ENCODE results near the gene WNT11. TPM values are rescaled to one million over a fixed set of nuclear protein-coding genes. Genes with fewer than 3 reads are reported as not detected.

WNT11 gene
- total and polyA plus RNA-seq, 7 donors: 4.5 to 13.0 (median 6.5) TPM

DNA sequence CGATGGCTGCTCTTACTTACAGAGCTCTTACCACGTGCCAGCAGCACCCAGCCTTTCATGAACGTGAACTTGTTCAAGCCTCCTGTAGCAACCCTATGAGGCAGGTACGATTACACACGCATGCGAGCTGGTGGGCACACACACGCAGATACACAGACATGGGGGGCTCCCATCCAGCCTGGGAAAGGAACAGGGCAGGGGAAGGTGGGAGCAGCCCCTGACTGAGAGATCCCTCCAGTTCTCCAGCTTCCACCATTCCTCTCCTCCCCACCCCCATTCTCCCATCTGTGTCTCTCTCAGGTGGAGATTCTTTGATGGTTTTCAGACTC lies 37.6 kb upstream of the WNT11 start:
- H3K27ac ChIP-seq: no peak overlapping the region
- WGBS, 3 donors: 85 to 87% (median 87%) methylated on average over 7 of the region's 7 CpGs
- H3K36me3 ChIP-seq (ENCODE audit: insufficient read depth in 1 of 2, low read depth in 1 of 2): no peaks in the 10 kb centered on the region
- no peaks in the 10 kb centered on the region for H3K27me3 ChIP-seq (ENCODE audit: insufficient read depth in 3 of 3, low read length in 2 of 3)
- TF ChIP-seq, protein P1, sequence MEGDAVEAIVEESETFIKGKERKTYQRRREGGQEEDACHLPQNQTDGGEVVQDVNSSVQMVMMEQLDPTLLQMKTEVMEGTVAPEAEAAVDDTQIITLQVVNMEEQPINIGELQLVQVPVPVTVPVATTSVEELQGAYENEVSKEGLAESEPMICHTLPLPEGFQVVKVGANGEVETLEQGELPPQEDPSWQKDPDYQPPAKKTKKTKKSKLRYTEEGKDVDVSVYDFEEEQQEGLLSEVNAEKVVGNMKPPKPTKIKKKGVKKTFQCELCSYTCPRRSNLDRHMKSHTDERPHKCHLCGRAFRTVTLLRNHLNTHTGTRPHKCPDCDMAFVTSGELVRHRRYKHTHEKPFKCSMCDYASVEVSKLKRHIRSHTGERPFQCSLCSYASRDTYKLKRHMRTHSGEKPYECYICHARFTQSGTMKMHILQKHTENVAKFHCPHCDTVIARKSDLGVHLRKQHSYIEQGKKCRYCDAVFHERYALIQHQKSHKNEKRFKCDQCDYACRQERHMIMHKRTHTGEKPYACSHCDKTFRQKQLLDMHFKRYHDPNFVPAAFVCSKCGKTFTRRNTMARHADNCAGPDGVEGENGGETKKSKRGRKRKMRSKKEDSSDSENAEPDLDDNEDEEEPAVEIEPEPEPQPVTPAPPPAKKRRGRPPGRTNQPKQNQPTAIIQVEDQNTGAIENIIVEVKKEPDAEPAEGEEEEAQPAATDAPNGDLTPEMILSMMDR (IDR thresholded peaks at IDR 0.05): no peak
- DNase-seq (peak in 1 of 2 donors; percentile 5), ATAC-seq (no peak)
- H3K9me3 ChIP-seq: no peaks in the 10 kb centered on the region
- intact Hi-C loops (cut with DNase I): loop anchor here in 1 of 2 donors (10.0 kb wide), 1 partner anchor 79 kb away; no protein-coding TSS in a partner anchor
- no peak overlapping the region for H3K4me3 ChIP-seq
- H3K4me1 ChIP-seq: no peaks in the 10 kb centered on the region

DNA sequence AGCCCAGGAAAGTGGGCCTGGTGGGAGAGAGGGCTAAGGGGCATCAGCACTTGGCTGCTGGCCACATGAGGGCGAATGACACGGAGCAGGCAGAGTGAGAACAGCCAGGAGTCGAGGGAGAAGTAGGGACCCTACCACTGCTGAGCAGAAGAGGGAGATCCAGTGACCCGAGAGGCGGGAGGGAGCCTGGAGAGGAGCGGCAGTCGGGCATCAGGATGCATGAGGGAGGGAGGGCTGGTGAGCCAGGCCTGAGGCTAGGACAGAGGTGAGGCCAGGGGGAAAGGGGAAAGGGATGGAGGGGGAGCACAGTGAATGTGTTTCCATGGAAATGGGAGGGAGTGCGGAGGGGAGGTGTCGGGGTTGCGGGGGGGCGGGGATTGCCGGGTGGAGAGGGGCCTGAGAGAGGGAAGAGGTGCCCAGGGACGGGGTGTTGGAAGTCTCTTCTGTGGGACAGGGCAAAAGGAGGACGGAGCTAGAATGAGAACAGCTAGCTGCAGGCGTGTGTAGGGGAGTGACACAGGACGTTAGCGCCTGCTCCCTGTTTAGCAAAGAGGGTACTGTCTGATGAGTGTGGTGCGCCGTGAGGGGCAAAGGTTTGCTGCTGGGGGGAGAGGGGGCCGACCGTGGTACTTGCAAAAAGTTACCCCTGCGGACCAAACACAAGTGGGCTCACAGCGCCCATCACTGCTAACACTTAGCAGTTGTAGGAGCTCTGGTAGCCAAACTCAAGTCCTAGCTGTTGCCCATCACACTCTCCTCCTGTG lies 37.1 kb upstream of the WNT11 start:
- intact Hi-C loops (cut with DNase I): loop anchor here in 1 of 2 donors (10.0 kb wide), 1 partner anchor 79 kb away; no protein-coding TSS in a partner anchor
- Histone ChIP-seq H3K4me1 (no peaks in the 10 kb centered on the region), H3K36me3 (ENCODE audit: insufficient read depth in 1 of 2, low read depth in 1 of 2) (no peaks in the 10 kb centered on the region), H3K9me3 (no peaks in the 10 kb centered on the region), H3K27ac (no peak overlapping the region), H3K27me3 (ENCODE audit: insufficient read depth in 3 of 3, low read length in 2 of 3) (no peaks in the 10 kb centered on the region), H3K4me3 (no peak overlapping the region)
- 56 to 63% (median 57%) methylated on average over 23 of the region's 23 CpGs for WGBS, 3 donors
- TF ChIP-seq, protein P1 (IDR thresholded peaks at IDR 0.05): no peak
- no peak for DNase-seq
- no peak for ATAC-seq

DNA sequence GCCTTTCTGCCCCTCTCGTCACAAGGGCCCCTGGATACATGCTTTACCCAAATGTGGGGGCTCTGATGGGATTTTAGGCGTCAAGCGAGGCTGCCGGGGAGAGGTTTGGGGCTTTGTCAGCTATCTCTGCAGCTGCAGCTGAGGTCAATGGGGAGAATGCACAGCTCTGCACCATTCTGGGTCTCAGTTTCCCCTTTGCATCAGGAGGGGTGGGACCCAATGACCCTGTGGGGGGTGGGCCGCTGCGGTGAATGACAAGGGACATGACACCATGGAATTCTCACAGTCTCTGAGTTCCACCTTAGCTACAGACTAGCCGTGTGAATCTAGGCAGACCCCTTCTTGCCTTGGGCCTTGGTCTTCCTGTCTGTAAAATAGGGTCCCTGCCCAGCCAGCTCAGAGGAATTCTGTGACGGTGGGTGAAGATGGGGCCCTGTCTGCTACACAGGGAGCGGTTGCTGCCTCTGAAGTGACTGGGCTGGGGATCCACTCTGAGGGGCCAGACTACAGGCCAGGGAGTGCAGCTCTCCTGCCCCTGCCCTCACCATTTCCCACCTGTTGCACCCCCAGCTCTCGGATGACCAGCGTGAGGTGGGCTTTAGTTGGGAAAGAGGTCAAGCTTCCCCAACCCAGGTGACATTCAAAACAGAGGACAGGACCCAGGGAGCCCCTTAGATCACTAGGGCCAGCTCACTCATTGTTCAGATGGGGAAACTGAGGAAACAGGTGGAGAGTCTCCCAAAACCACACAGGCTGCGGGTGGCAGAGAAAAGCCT lies 35.9 kb upstream of the WNT11 start:
- TF ChIP-seq, protein P1 (IDR thresholded peaks at IDR 0.05): no peak
- intact Hi-C loops (cut with DNase I): loop anchor here in 1 of 2 donors (10.0 kb wide), 1 partner anchor 77 kb away; no protein-coding TSS in a partner anchor
- Histone ChIP-seq H3K4me3 (no peak overlapping the region), H3K9me3 (no peaks in the 10 kb centered on the region), H3K27ac (no peak overlapping the region), H3K4me1 (no peaks in the 10 kb centered on the region), H3K27me3 (ENCODE audit: insufficient read depth in 3 of 3, low read length in 2 of 3) (no peaks in the 10 kb centered on the region), H3K36me3 (ENCODE audit: insufficient read depth in 1 of 2, low read depth in 1 of 2) (no peaks in the 10 kb centered on the region)
- ATAC-seq: no peak
- DNase-seq: peak in 1 of 2 donors; percentile 2
- WGBS, 3 donors: 92 to 94% (median 93%) methylated on average over 12 of the region's 12 CpGs

DNA sequence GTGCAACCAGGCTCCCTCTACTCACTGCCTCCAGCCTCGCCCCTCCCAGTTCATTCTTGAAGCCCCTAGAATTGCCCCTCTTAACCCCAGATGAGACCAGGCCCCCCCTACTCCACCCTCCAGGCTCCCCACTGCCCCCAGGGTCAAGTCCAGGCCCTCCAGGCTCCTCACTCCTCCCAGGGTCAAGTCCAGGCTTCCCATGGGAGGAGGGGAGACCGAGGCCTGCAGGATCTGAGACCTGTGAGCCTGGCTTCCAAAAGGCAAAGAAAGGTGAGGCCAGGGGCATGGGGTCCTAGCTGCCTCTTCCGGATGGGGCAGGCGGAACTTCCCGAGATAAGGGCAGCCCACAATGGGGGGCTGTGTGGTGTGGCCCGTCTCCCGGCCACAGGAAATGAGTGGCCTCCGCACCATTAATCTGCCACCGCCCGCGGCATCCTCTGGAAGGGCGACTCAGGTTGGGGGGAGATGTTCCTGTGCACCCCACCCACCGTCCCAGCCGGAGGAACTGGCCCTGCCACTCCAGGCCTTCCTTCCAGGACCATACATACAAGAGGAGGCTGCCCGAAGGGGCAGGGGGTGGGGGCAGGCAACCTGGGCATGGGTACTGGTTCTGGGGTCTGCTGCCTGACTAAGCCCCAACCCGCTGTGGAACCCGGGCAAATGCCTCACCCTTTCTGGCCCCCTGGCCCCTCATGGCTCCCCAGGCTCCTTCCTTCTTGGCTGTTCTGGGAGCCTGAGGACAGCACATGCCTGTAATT lies 35.1 kb upstream of the WNT11 start:
- Histone ChIP-seq H3K27ac (no peak overlapping the region), H3K4me1 (peaks cover 3% of the 10 kb centered on the region), H3K36me3 (ENCODE audit: insufficient read depth in 1 of 2, low read depth in 1 of 2) (no peaks in the 10 kb centered on the region), H3K27me3 (ENCODE audit: insufficient read depth in 3 of 3, low read length in 2 of 3) (no peaks in the 10 kb centered on the region), H3K9me3 (no peaks in the 10 kb centered on the region), H3K4me3 (no peak overlapping the region)
- DNase-seq: peak in 1 of 2 donors; percentile 9
- TF ChIP-seq, protein P1 (IDR thresholded peaks at IDR 0.05): no peak
- intact Hi-C loops (cut with DNase I): loop anchor here in 1 of 2 donors (10.0 kb wide), 1 partner anchor 77 kb away; no protein-coding TSS in a partner anchor
- 78 to 90% (median 83%) methylated on average over 17 of the region's 17 CpGs for WGBS, 3 donors
- ATAC-seq: no peak
